ENCODE data around the gene CCDC88C. TPM values are rescaled to one million over a fixed set of nuclear protein-coding genes. Genes with fewer than 3 reads are reported as not detected.

Gene CCDC88C
- total and polyA plus RNA-seq, 4 donors = 16.5 to 66.0 (median 32.1) TPM

- no peaks in the 10 kb centered on the region for H3K9me3 ChIP-seq (ENCODE audit: control insufficient read depth in 4 of 4, insufficient read depth in 3 of 4, low read length in 3 of 4)
- ATAC-seq (ENCODE audit: insufficient read depth, low FRiP score) = no peak
- TF ChIP-seq CTCF (IDR thresholded peaks at IDR 0.05; ENCODE audit: control extremely low read depth, extremely low read depth) = no peak
- H3K4me3 ChIP-seq = no peak overlapping the region
- H3K36me3 ChIP-seq (ENCODE audit: control insufficient read depth in 4 of 4, insufficient read depth in 4 of 4, low read length in 4 of 4) = peaks cover 0 to 14% (median 0%) of the 10 kb centered on the region in 4 donors
- no peaks in the 10 kb centered on the region for H3K27me3 ChIP-seq (ENCODE audit: control insufficient read depth in 3 of 3, insufficient read depth in 3 of 3, low read length in 2 of 3)
- peak overlapping the region in 1 of 2 donors; percentile 21 for H3K27ac ChIP-seq (ENCODE audit: low read depth in 1 of 2, low read length in 1 of 2)
- H3K4me1 ChIP-seq (ENCODE audit: control insufficient read depth in 5 of 5, insufficient read depth in 5 of 5, low read length in 5 of 5) = peaks cover 0 to 27% (median 19%) of the 10 kb centered on the region in 5 donors
- H3K9ac ChIP-seq (ENCODE audit: insufficient read depth in 1 of 2, low read length in 2 of 2) = no peak overlapping the region
- WGBS, 2 donors = 91 to 95% methylated on average over 8 of the region's 8 CpGs
- no peak for DNase-seq
Measured at GRCh38 chr14:91406451-91406850, 11.2 kb downstream of the CCDC88C start.

- H3K27me3 ChIP-seq (ENCODE audit: control insufficient read depth in 3 of 3, insufficient read depth in 3 of 3, low read length in 2 of 3) = no peaks in the 10 kb centered on the region
- peaks cover 0 to 14% (median 0%) of the 10 kb centered on the region in 4 donors for H3K36me3 ChIP-seq (ENCODE audit: control insufficient read depth in 4 of 4, insufficient read depth in 4 of 4, low read length in 4 of 4)
- WGBS, 2 donors = 55 to 74% methylated on average over 7 of the region's 7 CpGs
- H3K27ac ChIP-seq (ENCODE audit: low read depth in 1 of 2, low read length in 1 of 2) = peak overlapping the region in 1 of 2 donors; percentile 50
- H3K9ac ChIP-seq (ENCODE audit: insufficient read depth in 1 of 2, low read length in 2 of 2) = no peak overlapping the region
- peaks cover 0 to 27% (median 19%) of the 10 kb centered on the region in 5 donors for H3K4me1 ChIP-seq (ENCODE audit: control insufficient read depth in 5 of 5, insufficient read depth in 5 of 5, low read length in 5 of 5)
- ATAC-seq (ENCODE audit: insufficient read depth, low FRiP score) (no peak), DNase-seq (no peak)
- no peak overlapping the region for H3K4me3 ChIP-seq
- no peaks in the 10 kb centered on the region for H3K9me3 ChIP-seq (ENCODE audit: control insufficient read depth in 4 of 4, insufficient read depth in 3 of 4, low read length in 3 of 4)
- TF ChIP-seq CTCF (IDR thresholded peaks at IDR 0.05; ENCODE audit: control extremely low read depth, extremely low read depth) = no peak
Measured at GRCh38 chr14:91405724-91406435, 11.7 kb downstream of the CCDC88C start.

- no peak for TF ChIP-seq CTCF (IDR thresholded peaks at IDR 0.05; ENCODE audit: control extremely low read depth, extremely low read depth)
- Histone ChIP-seq H3K27me3 (ENCODE audit: control insufficient read depth in 3 of 3, insufficient read depth in 3 of 3, low read length in 2 of 3) (no peaks in the 10 kb centered on the region), H3K27ac (ENCODE audit: low read depth in 1 of 2, low read length in 1 of 2) (peak overlapping the region in 1 of 2 donors; percentile 14), H3K4me3 (no peak overlapping the region), H3K9ac (ENCODE audit: insufficient read depth in 1 of 2, low read length in 2 of 2) (no peak overlapping the region), H3K9me3 (ENCODE audit: control insufficient read depth in 4 of 4, insufficient read depth in 3 of 4, low read length in 3 of 4) (no peaks in the 10 kb centered on the region), H3K36me3 (ENCODE audit: control insufficient read depth in 4 of 4, insufficient read depth in 4 of 4, low read length in 4 of 4) (peaks cover 0 to 14% (median 0%) of the 10 kb centered on the region in 4 donors), H3K4me1 (ENCODE audit: control insufficient read depth in 5 of 5, insufficient read depth in 5 of 5, low read length in 5 of 5) (peaks cover 0 to 25% (median 21%) of the 10 kb centered on the region in 5 donors)
- 62 to 76% methylated on average over 14 of the region's 14 CpGs for WGBS, 2 donors
- no peak for DNase-seq
- ATAC-seq (ENCODE audit: insufficient read depth, low FRiP score) = no peak
Measured at GRCh38 chr14:91405241-91405721, 12.3 kb downstream of the CCDC88C start.

Data from lung (tissue), 12 donors.